ENCODE data around the gene FLOT1. TPM values are rescaled to one million over a fixed set of nuclear protein-coding genes. Genes with fewer than 3 reads are reported as not detected.
"Not testable (repeated sequence)": the region's sequence is repeated elsewhere in the genome, so short reads cannot be mapped to it uniquely, and the experiment has no call there.

Gene FLOT1
- total RNA-seq, 2 donors from 2014 or later, result 25.6 to 39.0 TPM

DNA sequence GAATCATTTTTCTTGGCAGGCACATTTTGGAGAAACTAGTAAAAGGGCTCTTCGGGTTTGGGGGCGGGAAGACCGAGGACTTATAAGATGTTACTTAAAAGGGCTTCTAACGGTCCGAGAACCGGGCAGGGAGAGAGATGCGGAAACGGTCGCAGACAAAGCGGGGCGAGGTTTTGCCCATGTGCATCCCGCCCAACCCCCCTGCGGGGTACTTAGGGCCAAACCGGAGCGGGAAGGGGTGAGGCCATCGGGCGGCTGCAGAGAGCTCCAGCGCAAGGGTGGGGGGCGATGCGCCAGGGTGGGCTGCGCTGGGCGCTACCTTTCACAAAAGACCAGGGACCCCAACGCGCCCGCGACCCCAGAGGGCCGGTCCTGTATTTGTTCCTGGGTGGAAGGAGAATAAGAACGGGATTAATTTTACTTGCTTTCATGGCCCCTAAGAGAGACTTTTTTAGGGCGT is 21.7 kb downstream of the FLOT1 start:
- ATAC-seq (no peak), DNase-seq (peak; percentile 23 to 37 (median 24))
- Mint-ChIP-seq H3K36me3 (ENCODE audit: low read depth) (peaks cover 9% of the 10 kb centered on the region), H3K27me3 (no peaks in the 10 kb centered on the region), H3K4me1 (peaks cover 55% of the 10 kb centered on the region), H3K4me3 (peak overlapping the region; percentile 96), H3K27ac (peak overlapping the region; percentile 94)
- no peaks in the 10 kb centered on the region for H3K9me3 ChIP-seq (ENCODE audit: control insufficient read depth, low read length, poor library complexity, severe bottlenecking)

DNA sequence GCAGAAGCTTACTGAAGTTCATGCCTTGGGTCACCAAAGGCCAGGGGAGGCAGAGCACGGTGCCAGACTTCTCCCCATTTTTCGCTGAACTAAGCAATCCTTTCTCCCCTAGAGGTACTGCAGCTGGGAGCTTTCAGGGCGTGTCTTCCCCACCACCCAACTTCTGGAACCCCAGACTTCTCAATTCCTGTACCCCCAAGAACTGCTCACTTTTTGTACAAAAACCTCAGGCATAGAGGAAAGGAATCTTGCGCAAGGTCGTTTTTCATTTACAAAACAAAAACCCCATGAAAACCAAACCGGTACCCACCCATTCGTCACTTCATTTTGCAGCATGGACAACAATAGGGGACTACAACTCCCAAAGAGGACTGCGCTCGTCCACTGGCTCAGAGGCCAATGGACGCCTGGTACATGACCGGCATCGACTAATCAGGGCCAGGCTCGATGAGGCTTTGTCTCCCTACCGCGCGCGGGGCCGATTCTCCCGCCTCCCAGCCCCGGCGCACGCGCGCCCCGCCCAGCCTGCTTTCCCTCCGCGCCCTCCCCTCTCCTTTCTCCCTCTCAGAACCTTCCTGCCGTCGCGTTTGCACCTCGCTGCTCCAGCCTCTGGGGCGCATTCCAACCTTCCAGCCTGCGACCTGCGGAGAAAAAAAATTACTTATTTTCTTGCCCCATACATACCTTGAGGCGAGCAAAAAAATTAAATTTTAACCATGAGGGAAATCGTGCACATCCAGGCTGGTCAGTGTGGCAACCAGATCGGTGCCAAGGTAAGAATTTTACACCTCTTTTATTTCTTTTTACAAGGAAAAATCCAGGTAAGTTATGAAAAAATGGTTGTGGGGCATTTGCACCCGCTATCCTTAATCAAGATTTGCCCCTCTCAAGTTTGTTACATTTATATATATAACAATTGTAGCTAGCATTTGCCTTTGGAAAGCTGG is 22.4 kb downstream of the FLOT1 start, which contains the start of gene TUBB:
TSS of gene TUBB (plus strand) at position 562 of the 947 bp plus-strand sequence. CDS start at position 717, 155 bp downstream.
- peaks cover 8% of the 10 kb centered on the region for H3K36me3 Mint-ChIP-seq (ENCODE audit: low read depth)
- H3K4me3 Mint-ChIP-seq, result peak within 1 kb of the TSS; percentile 96
- no peaks in the 10 kb centered on the region for H3K27me3 Mint-ChIP-seq
- H3K27ac Mint-ChIP-seq, result peak within 1 kb of the TSS; percentile 94
- peaks cover 56% of the 10 kb centered on the region for H3K4me1 Mint-ChIP-seq
- DNase-seq (peak; percentile 87 to 93 (median 92)), ATAC-seq (peak; percentile 67)
- no peaks in the 10 kb centered on the region for H3K9me3 ChIP-seq (ENCODE audit: control insufficient read depth, low read length, poor library complexity, severe bottlenecking)

DNA sequence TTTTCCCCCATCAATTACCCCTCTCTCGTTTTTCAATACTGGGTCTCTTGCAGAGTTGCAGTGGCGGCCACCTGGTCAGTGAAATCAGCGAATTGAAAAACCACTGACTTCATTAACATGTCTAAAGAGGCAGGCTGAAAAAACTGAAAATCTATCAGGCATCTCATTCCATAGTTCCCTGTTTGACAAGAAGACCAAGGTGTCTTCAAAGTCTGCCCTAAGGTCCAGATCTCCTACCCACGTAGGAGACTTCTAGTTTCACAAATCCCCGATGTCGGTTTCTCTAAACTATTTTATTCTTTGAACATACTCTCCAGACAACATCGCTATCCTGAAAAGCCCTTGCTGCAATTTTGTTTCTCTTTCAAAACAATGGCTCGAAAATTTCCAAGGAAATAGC is 23.1 kb downstream of the FLOT1 start:
- Mint-ChIP-seq H3K36me3 (ENCODE audit: low read depth) (peaks cover 8% of the 10 kb centered on the region), H3K27me3 (no peaks in the 10 kb centered on the region), H3K4me3 (peak overlapping the region; percentile 96), H3K4me1 (peaks cover 55% of the 10 kb centered on the region), H3K27ac (peak overlapping the region; percentile 94)
- DNase-seq, result no peak
- ATAC-seq, result no peak
- H3K9me3 ChIP-seq (ENCODE audit: control insufficient read depth, low read length, poor library complexity, severe bottlenecking), result no peaks in the 10 kb centered on the region

GRCh38 chr6:30717845-30718720 is 24.4 kb downstream of the FLOT1 start:
- peak overlapping the region; percentile 97 for H3K27ac Mint-ChIP-seq
- H3K4me1 Mint-ChIP-seq, result peaks cover 45% of the 10 kb centered on the region
- H3K27me3 Mint-ChIP-seq; DNase-seq; H3K36me3 Mint-ChIP-seq (ENCODE audit: low read depth); ATAC-seq; H3K9me3 ChIP-seq (ENCODE audit: control insufficient read depth, low read length, poor library complexity, severe bottlenecking): not testable (repeated sequence)
- H3K4me3 Mint-ChIP-seq, result peak overlapping the region; percentile 92

DNA sequence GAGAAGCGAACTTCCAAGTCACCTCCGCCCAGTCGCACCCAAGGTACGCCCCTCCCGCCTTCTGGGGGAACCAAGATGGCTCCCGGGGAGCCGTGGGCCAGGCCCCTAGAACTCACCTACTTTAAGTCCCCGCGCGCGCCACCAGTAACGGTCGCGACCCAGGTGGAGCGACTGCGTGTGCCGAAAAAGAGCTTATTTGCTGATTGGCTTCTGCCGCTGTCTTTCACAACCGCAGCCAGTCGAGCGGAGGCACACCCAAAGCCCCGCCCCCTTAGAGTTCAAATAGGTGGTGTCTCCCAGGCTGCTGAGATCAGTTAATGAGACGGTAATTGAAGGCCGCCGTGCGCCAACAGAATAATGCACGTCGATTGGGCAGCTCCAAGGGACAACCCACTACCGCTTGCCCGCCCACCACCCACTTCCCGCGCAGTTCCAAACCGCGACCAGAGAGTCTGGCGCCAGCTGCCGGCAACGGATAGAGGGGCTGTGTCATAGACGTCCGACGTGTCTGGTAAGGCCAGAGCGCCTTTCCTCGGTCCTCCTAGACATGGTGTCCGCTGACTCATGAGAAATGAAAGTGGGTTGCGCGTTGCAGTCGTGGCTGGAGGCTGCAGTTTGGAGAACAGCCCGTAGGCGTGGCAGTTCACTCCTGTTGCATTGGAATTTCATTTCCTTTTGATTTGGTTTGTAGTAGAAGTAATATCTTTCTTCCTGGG is 25.2 kb downstream of the FLOT1 start, which contains the start of gene MDC1:
TSS of gene MDC1 (minus strand) at position 153 of the 716 bp plus-strand sequence. CDS start 2,106 bp downstream, outside the sequence.
- Mint-ChIP-seq H3K27me3 (no peaks in the 10 kb centered on the region), H3K4me1 (peaks cover 45% of the 10 kb centered on the region), H3K36me3 (ENCODE audit: low read depth) (peaks cover 12% of the 10 kb centered on the region), H3K27ac (peak within 1 kb of the TSS; percentile 97), H3K4me3 (peak within 1 kb of the TSS; percentile 92)
- no peaks in the 10 kb centered on the region for H3K9me3 ChIP-seq (ENCODE audit: control insufficient read depth, low read length, poor library complexity, severe bottlenecking)
- ATAC-seq (peak; percentile 80), DNase-seq (peak; percentile 92 to 98 (median 93))

DNA sequence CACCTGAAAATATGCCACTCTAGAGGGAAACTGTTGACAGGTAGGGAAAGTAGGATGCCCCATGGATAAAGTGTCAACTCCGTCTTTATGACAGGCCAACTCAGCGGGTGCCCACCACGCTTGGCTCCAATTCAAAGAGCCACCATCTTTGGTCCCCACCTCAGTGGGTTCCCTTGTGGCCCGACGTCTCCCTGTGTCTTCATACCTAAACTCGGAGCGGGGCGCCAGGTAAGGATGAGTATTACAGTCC is 25.7 kb downstream of the FLOT1 start:
- ATAC-seq, result no peak
- no peaks in the 10 kb centered on the region for H3K9me3 ChIP-seq (ENCODE audit: control insufficient read depth, low read length, poor library complexity, severe bottlenecking)
- Mint-ChIP-seq H3K36me3 (ENCODE audit: low read depth) (peaks cover 15% of the 10 kb centered on the region), H3K27ac (peak overlapping the region; percentile 97), H3K4me3 (peak overlapping the region; percentile 92), H3K27me3 (no peaks in the 10 kb centered on the region), H3K4me1 (peaks cover 45% of the 10 kb centered on the region)
- DNase-seq, result no peak

GRCh38 chr6:30714263-30714662 is 28.2 kb downstream of the FLOT1 start:
- Mint-ChIP-seq H3K36me3 (ENCODE audit: low read depth) (peaks cover 15% of the 10 kb centered on the region), H3K27ac (no peak overlapping the region), H3K4me3 (no peak overlapping the region), H3K27me3 (no peaks in the 10 kb centered on the region), H3K4me1 (peaks cover 35% of the 10 kb centered on the region)
- H3K9me3 ChIP-seq (ENCODE audit: control insufficient read depth, low read length, poor library complexity, severe bottlenecking), result no peaks in the 10 kb centered on the region
- no peak for ATAC-seq
- DNase-seq, result no peak

DNA sequence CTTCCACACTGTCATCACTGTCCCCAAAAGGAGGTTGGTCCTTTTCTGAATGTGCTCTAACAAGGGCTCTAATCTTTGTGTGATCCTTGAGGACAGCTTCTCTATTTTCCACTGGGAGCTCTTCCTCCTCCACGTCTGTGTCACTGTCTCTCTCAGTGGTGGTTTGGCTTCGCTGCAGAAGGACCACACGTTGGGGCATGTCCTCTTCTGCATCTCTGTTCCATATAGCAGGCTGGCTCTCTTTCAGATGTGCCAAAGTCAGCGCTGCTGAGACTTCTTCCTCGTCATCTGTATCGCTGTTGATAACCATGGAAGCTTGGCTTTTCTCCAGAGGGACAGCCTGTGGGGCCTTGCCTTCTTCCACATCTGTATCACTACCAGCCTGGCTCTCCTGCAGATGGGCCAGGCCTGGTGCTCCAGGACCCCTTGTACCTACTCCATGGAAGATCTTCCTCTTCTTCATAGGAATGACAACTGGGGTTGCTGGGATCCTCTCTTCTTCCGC is 30.0 kb downstream of the FLOT1 start:
- ATAC-seq (no peak), DNase-seq (no peak)
- H3K4me1 Mint-ChIP-seq, result peaks cover 37% of the 10 kb centered on the region
- H3K4me3 Mint-ChIP-seq, result no peak overlapping the region
- peaks cover 21% of the 10 kb centered on the region for H3K36me3 Mint-ChIP-seq (ENCODE audit: low read depth)
- H3K27me3 Mint-ChIP-seq, result no peaks in the 10 kb centered on the region
- H3K9me3 ChIP-seq (ENCODE audit: control insufficient read depth, low read length, poor library complexity, severe bottlenecking), result no peaks in the 10 kb centered on the region
- H3K27ac Mint-ChIP-seq, result peak overlapping the region; percentile 16

GRCh38 chr6:30711758-30712380 is 30.6 kb downstream of the FLOT1 start:
- peaks cover 34% of the 10 kb centered on the region for H3K4me1 Mint-ChIP-seq
- no peaks in the 10 kb centered on the region for H3K27me3 Mint-ChIP-seq
- peaks cover 24% of the 10 kb centered on the region for H3K36me3 Mint-ChIP-seq (ENCODE audit: low read depth)
- DNase-seq (no peak), ATAC-seq (no peak)
- peak overlapping the region; percentile 16 for H3K27ac Mint-ChIP-seq
- no peak overlapping the region for H3K4me3 Mint-ChIP-seq
- H3K9me3 ChIP-seq (ENCODE audit: control insufficient read depth, low read length, poor library complexity, severe bottlenecking), result no peaks in the 10 kb centered on the region

DNA sequence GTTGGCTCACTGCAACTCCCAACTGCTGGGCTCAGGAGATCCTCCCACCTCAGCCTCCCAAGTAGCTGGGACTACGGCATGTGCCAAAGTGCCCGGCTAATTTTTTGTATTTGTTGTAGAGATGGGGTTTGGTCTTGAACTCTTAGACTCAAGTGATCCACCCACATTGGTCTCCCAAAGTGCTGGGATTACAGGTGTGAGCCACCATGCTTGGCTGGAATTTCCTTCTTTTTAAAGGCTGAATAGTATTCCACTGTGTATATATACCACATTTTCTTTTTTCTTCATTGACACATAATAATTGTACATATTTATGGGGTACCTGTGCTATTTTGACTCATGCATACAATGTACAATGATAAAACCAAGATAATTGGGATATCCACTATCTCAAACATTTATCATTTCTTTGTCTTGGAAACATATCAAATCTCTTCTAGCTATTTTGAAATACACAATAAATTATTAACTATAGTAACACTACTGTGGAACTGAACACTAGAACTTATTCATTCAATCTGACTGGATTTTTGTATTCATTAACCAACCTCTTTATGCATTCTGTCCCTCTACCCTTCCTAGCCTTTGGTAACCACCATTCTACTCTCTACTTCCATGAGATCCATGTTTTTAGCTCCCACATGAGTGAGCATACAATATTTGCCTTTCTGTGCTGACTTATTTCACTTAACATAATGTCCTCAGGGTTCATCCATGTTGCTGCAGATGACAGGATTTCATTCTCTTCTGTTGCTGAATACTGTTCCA is 33.2 kb downstream of the FLOT1 start:
- Mint-ChIP-seq H3K4me3 (no peak overlapping the region), H3K4me1 (peaks cover 31% of the 10 kb centered on the region), H3K27me3 (no peaks in the 10 kb centered on the region), H3K36me3 (ENCODE audit: low read depth) (peaks cover 31% of the 10 kb centered on the region), H3K27ac (no peak overlapping the region)
- H3K9me3 ChIP-seq (ENCODE audit: control insufficient read depth, low read length, poor library complexity, severe bottlenecking), result no peaks in the 10 kb centered on the region
- DNase-seq (no peak), ATAC-seq (no peak)

DNA sequence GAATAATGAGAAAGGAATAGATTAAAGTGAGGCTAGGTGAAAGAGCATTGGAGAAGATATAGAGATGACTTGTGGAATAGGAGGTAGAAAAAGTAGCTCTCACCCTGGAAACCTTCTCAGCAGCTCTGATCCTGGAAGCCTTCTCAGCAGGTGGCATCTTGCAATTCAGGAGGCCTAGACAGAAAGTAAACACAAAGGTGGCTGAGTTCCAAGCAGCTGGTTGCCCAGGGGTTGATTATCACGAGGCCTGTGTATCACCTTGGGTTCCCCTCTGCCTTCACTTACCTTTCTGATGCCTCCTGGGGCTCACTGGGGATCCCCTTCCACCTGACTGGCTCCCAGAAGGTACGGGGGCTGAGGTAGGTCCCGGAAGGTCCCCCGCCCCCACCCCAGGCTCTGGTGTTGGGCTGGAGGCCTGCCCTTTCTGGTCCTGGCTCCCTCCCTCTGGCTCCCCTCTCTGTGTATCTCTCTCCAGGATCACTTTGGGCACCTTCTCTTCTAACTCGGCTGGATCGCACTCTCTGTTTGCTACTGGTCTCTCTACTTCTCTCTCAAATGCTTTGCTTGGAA is 35.1 kb downstream of the FLOT1 start:
- ATAC-seq (no peak), DNase-seq (no peak)
- no peaks in the 10 kb centered on the region for H3K9me3 ChIP-seq (ENCODE audit: control insufficient read depth, low read length, poor library complexity, severe bottlenecking)
- Mint-ChIP-seq H3K27me3 (no peaks in the 10 kb centered on the region), H3K4me1 (peaks cover 35% of the 10 kb centered on the region), H3K4me3 (no peak overlapping the region), H3K36me3 (ENCODE audit: low read depth) (peaks cover 28% of the 10 kb centered on the region), H3K27ac (peak overlapping the region; percentile 27)
